GM12878 (cell line): ENCODE data around the gene RBM11. TPM values are rescaled to one million over a fixed set of nuclear protein-coding genes. Genes with fewer than 3 reads are reported as not detected.

Experiments
- ATAC-seq: fragments of 200-7000 bp; cut with Tn5 transposase; 3 replicates; pipeline ENCODE4 v1.9.1; 2020; ENCODE audit warnings: mild to moderate bottlenecking, moderate library complexity
- BruUV-seq: library from RNA; stranded (reverse); fragments of 400-500 nt; replicated peaks from 2 replicates; lab custom pipeline; 2021; lab: Mats Ljungman, UMichigan
- CTCF ChIA-PET: fragments of 300-600 bp; sonication (Branson Sonifier 250); formaldehyde crosslinking; extraction: SDS; loops from one replicate; lab custom pipeline; 2021; ENCODE audit warnings: inconsistent platforms; lab: Yijun Ruan, JAX
- POLR2A ChIA-PET: fragments of 350-600 bp; formaldehyde crosslinking; extraction: SDS; loops from one replicate; lab custom pipeline; 2021; ENCODE audit warnings: inconsistent platforms; lab: Charles Lee
- RAD21 ChIA-PET: fragments of 300-600 bp; sonication (Branson Sonifier 250); formaldehyde crosslinking; loops from one replicate; lab custom pipeline; 2023; ENCODE audit warnings: antibody characterized with exemption; ENCODE audit not compliant: unreplicated experiment; lab: Charles Lee
- SMC1A ChIA-PET: fragments of 300-600 bp; sonication (Branson Sonifier 250); formaldehyde crosslinking; loops from one replicate; lab custom pipeline; 2023; ENCODE audit not compliant: unreplicated experiment, uncharacterized antibody; lab: Charles Lee
- DNase-seq: peaks from one replicate; pipeline ENCODE4 v3.0.0-alpha.2; 2011; ENCODE audit warnings: low read depth, low spot score
- FAIRE-seq: peaks from 3 replicates; lab custom pipeline; 2011; peaks lifted over from hg19 to GRCh38; lab: Jason Lieb, UNC
- H2AFZ ChIP-seq: 2 replicates; pipeline ENCODE4 v1.6.0; 2011; ENCODE audit warnings: low read depth, low read length, control low read depth; ENCODE audit not compliant: control insufficient read depth
- H3K27ac ChIP-seq: 2 replicates; pipeline ENCODE4 v1.5.1; 2011; ENCODE audit warnings: control low read depth; ENCODE audit not compliant: control insufficient read depth, insufficient read depth
- H3K27me3 ChIP-seq, 2 experiments: replicated peaks in 1 of 2; 2 replicates each; pipeline versions ENCODE4 v1.6.0 to v1.6.1; 2011; ENCODE audit warnings: low read length in 1 of 2; ENCODE audit not compliant: control insufficient read depth in 2 of 2, insufficient read depth in 2 of 2
- H3K36me3 ChIP-seq, 2 experiments: 2 replicates each; pipeline ENCODE4 v1.5.1; 2011; ENCODE audit warnings: low read length in 1 of 2; ENCODE audit not compliant: control insufficient read depth in 2 of 2, insufficient read depth in 2 of 2
- H3K4me1 ChIP-seq: 2 replicates; pipeline ENCODE4 v1.6.1; 2011; ENCODE audit warnings: mild to moderate bottlenecking, low read length, moderate library complexity, mixed read lengths; ENCODE audit not compliant: control insufficient read depth, insufficient read depth
- H3K4me2 ChIP-seq: 2 replicates; pipeline ENCODE4 v1.6.0; 2011; ENCODE audit warnings: control low read depth; ENCODE audit not compliant: control insufficient read depth, insufficient read depth
- H3K4me3 ChIP-seq: fragments of 200-600 bp; sonication (generic); 2 replicates; pipeline ENCODE4 v1.5.1; 2016
- H3K79me2 ChIP-seq: 2 replicates; pipeline ENCODE4 v1.6.0; 2011; ENCODE audit warnings: low read length; ENCODE audit not compliant: control insufficient read depth, insufficient read depth
- H3K9ac ChIP-seq: 2 replicates; pipeline ENCODE4 v1.8.0; 2011; ENCODE audit warnings: low read length, control low read depth, mixed read lengths; ENCODE audit not compliant: control insufficient read depth, insufficient read depth
- H3K9me3 ChIP-seq: replicated peaks from 3 replicates; pipeline ENCODE4 v1.5.1; 2011; ENCODE audit warnings: mild to moderate bottlenecking, low read length; ENCODE audit not compliant: control insufficient read depth, insufficient read depth
- H4K20me1 ChIP-seq: 2 replicates; pipeline ENCODE4 v1.6.0; 2011; ENCODE audit not compliant: control insufficient read depth, insufficient read depth
- CHD4 ChIP-seq: fragments of 200-600 bp; sonication (generic); IDR thresholded peaks from 2 replicates; pipeline ENCODE4 v1.6.1; 2016; ENCODE audit warnings: mild to moderate bottlenecking
- EGR1 ChIP-seq, 2 experiments: IDR thresholded peaks; 1 replicate in 1 of 2; 2 replicates in 1 of 2; pipeline ENCODE4 v1.6.1; 2011 to 2012; ENCODE audit warnings: low read depth in 2 of 2, low read length in 2 of 2, borderline replicate concordance in 1 of 2, mild to moderate bottlenecking in 1 of 2, moderate library complexity in 1 of 2
- KAT2A ChIP-seq: conservative IDR thresholded peaks from 2 replicates; pipeline ENCODE4 v1.6.1; 2011; ENCODE audit warnings: low read depth, low read length; ENCODE audit not compliant: control insufficient read depth
- MYC ChIP-seq: IDR thresholded peaks from 2 replicates; pipeline ENCODE4 v1.6.1; 2011; ENCODE audit warnings: mild to moderate bottlenecking, low read length, moderate library complexity, inconsistent platforms; ENCODE audit not compliant: insufficient read depth, insufficient replicate concordance, insufficient read length, severe bottlenecking
- NFIC ChIP-seq: IDR thresholded peaks from 2 replicates; pipeline ENCODE4 v1.6.1; 2012; ENCODE audit warnings: low read depth, mild to moderate bottlenecking, inconsistent platforms, low read length, moderate library complexity
- NKRF ChIP-seq: fragments of 450-650 bp; conservative IDR thresholded peaks from 2 replicates; pipeline ENCODE4 v1.6.1; 2017; ENCODE audit warnings: mild to moderate bottlenecking, moderate library complexity
- PML ChIP-seq: IDR thresholded peaks from 2 replicates; pipeline ENCODE4 v1.6.1; 2012; ENCODE audit warnings: low read length, inconsistent platforms
- POLR2A ChIP-seq: IDR thresholded peaks from 2 replicates; pipeline ENCODE4 v1.6.1; 2011; ENCODE audit warnings: low read depth, mild to moderate bottlenecking, low read length
- RCOR1 ChIP-seq: conservative IDR thresholded peaks from 2 replicates; pipeline ENCODE4 v1.6.1; 2012; ENCODE audit warnings: low read depth, low read length, improper control_type of control experiment
- SRF ChIP-seq, 2 experiments: IDR thresholded peaks; 2 replicates each; pipeline ENCODE4 v1.6.1; 2011; ENCODE audit warnings: low read depth in 2 of 2, low read length in 2 of 2, mild to moderate bottlenecking in 1 of 2, moderate library complexity in 1 of 2
- TAF1 ChIP-seq: IDR thresholded peaks from 2 replicates; pipeline ENCODE4 v1.6.1; 2011; ENCODE audit warnings: mild to moderate bottlenecking, low read depth, low read length, borderline replicate concordance
- TCF12 ChIP-seq: IDR thresholded peaks from 2 replicates; pipeline ENCODE4 v1.6.1; 2011; ENCODE audit warnings: low read depth, mild to moderate bottlenecking, low read length
- ZBED1 ChIP-seq: IDR thresholded peaks from 2 replicates; pipeline ENCODE4 v1.6.1; 2016; ENCODE audit warnings: borderline replicate concordance
- ZNF217 ChIP-seq: fragments of 450-650 bp; IDR thresholded peaks from 2 replicates; pipeline ENCODE4 v1.6.1; 2017; ENCODE audit warnings: antibody characterized with exemption, mild to moderate bottlenecking
- ZNF622 ChIP-seq: fragments of 450-650 bp; IDR thresholded peaks from 2 replicates; pipeline ENCODE4 v1.6.1; 2017; ENCODE audit warnings: mild to moderate bottlenecking, inconsistent platforms
- ZSCAN29 ChIP-seq: fragments of 450-650 bp; IDR thresholded peaks from 2 replicates; pipeline ENCODE4 v1.6.1; 2017; ENCODE audit warnings: mild to moderate bottlenecking, moderate library complexity
- WGBS: methylation state at CpG from one replicate; pipeline ENCODE4 v1.1.6; 2016; ENCODE audit warnings: low lambda C conversion rate; ENCODE audit not compliant: insufficient replicate concordance, insufficient coverage; ENCODE audit errors: missing lambda C conversion rate; 5-methylcytosine and 5-hydroxymethylcytosine counted together
- in situ Hi-C: fragments of 300-500 bp; cut with MboI; formaldehyde crosslinking; loops from 9 replicates; pipeline ENCODE4 v1.14.3; 2018; ENCODE audit warnings: mixed read lengths
- intact Hi-C: fragments of 100-400 bp; cut with micrococcal nuclease; formaldehyde crosslinking; loops from one replicate; pipeline ENCODE4 v1.14.2; 2022; ENCODE audit not compliant: unreplicated experiment
- polyA plus RNA-seq, 11 experiments: library from polyadenylated mRNA; depleted of rRNA in 4 of 11; unstranded in 6 of 11; stranded (reverse) in 5 of 11; fragments of >200 nt; fragmentation: Nextera tagmentation in 4 of 11; fragmentation: Illumina TruSeq in 1 of 11; extraction: Ambion mirVana in 4 of 11; extraction: Trizol in 1 of 11; gene quantifications; 1 replicate in 1 of 11; 2 replicates in 10 of 11; pipeline versions ENCODE4 v1.2.1 to v1.2.3, GENCODE V29; 2011 to 2016; ENCODE audit warnings: inconsistent platforms in 2 of 11, missing spikeins in 2 of 11, low read depth in 1 of 11
- total RNA-seq, 4 experiments: library from RNA; depleted of rRNA in 3 of 4; stranded (reverse); fragments of >200 nt in 3 of 4; fragmentation: Illumina TruSeq in 1 of 4; extraction: Trizol in 1 of 4; gene quantifications; 2 replicates each; pipeline versions ENCODE4 v1.2.1 to v1.2.3, GENCODE V29; 2013 to 2021

The RBM11 gene
- total and polyA plus RNA-seq, 10 of the 15 experiments (the other 5 are each of a cell fraction or from before 2014, with no cell fraction given) = 0.29 to 1.8 (median 0.35) TPM; not detected in 1

GRCh38 chr21:14260174-14260764 lies 44.3 kb downstream of the RBM11 start:
- H3K36me3 ChIP-seq = no peaks in the 10 kb centered on the region
- no peak overlapping the region for H3K4me2 ChIP-seq
- H3K79me2 ChIP-seq = no peaks in the 10 kb centered on the region
- H2AFZ ChIP-seq = no peak overlapping the region
- H3K4me3 ChIP-seq = no peak overlapping the region
- WGBS = 0% methylated on average over 1 of the region's 1 CpG
- H3K27me3 ChIP-seq = no peaks in the 10 kb centered on the region; a peak in 1 of 4 replicates
- SMC1A ChIA-PET = interaction anchor here (1.0 to 1.7 kb wide), 3 partner anchors 143 to 1333 kb away, joined by 3 to 4 read pairs (median 4); no protein-coding TSS in a partner anchor
- no TSS peak for BruUV-seq
- no peak for DNase-seq
- no peak overlapping the region for H3K27ac ChIP-seq
- CTCF ChIA-PET = interaction anchor here (0.6 to 2.5 kb wide), 14 partner anchors 9 to 1566 kb away, joined by 3 to 7 read pairs (median 4); no protein-coding TSS in a partner anchor
- H3K9ac ChIP-seq = no peak overlapping the region
- POLR2A ChIA-PET = no interaction called here
- in situ Hi-C loops = no loop called here
- H3K4me1 ChIP-seq = no peaks in the 10 kb centered on the region
- intact Hi-C loops = loop anchor here (10.0 kb wide), 1 partner anchor 75 kb away; no protein-coding TSS in a partner anchor
- no peaks in the 10 kb centered on the region for H4K20me1 ChIP-seq
- ATAC-seq = no peak
- H3K9me3 ChIP-seq = no peaks in the 10 kb centered on the region
- RAD21 ChIA-PET = interaction anchor here (0.9 to 1.4 kb wide), 2 partner anchors 1224 to 1233 kb away, joined by 3 read pairs; no protein-coding TSS in a partner anchor
- TF ChIP-seq ZSCAN29 = no peak
- no peak for TF ChIP-seq NFIC
- no peak for TF ChIP-seq TAF1
- TF ChIP-seq ZNF217 = no peak
- TF ChIP-seq TCF12 = no peak
- TF ChIP-seq EGR1 (IDR thresholded peaks at IDR 0.05; ENCODE audit: borderline replicate concordance in 1 of 2, low read depth in 2 of 2, low read length in 2 of 2) = no peak
- no peak for TF ChIP-seq NKRF
- no peak for TF ChIP-seq RCOR1
- no peak for TF ChIP-seq MYC
- no peak for TF ChIP-seq ZNF622
- no peak for TF ChIP-seq ZBED1
- TF ChIP-seq POLR2A = no peak
- TF ChIP-seq CHD4 = no peak
- no peak for TF ChIP-seq PML
- TF ChIP-seq KAT2A = no peak
- no peak for TF ChIP-seq SRF (IDR thresholded peaks at IDR 0.05; ENCODE audit: low read depth in 2 of 2, low read length in 2 of 2)
- FAIRE-seq = no peak
